Fibroblast of skin of right biceps (primary cell): ENCODE data around the gene SLC8B1.
A peak's percentile ranks its signal among the peaks of the same experiment; 100 is the strongest.
"Not testable (repeated sequence)": the region's sequence is repeated elsewhere in the genome, so short reads cannot be mapped to it uniquely, and the experiment has no call there.

ENCODE experiments used
- DNase-seq: peaks from one replicate; pipeline ENCODE4 v3.0.0-alpha.2; 2013

The SLC8B1 gene

GRCh38 chr12:113354192-113354591 is 19.3 kb upstream of the SLC8B1 start:
- not testable (repeated sequence) for DNase-seq

- no peak for DNase-seq
Measured at GRCh38 chr12:113351089-113351488, 16.2 kb upstream of the SLC8B1 start.

- no peak for DNase-seq
Measured at GRCh38 chr12:113348849-113349536, 14.1 kb upstream of the SLC8B1 start.

- no peak for DNase-seq
Measured at GRCh38 chr12:113347892-113348291, 13.0 kb upstream of the SLC8B1 start.

GRCh38 chr12:113347107-113347506 is 12.2 kb upstream of the SLC8B1 start:
- no peak for DNase-seq

- DNase-seq: no peak
Measured at GRCh38 chr12:113346353-113346752, 11.4 kb upstream of the SLC8B1 start.

GRCh38 chr12:113345318-113345717 is 10.4 kb upstream of the SLC8B1 start:
- no peak for DNase-seq

- DNase-seq: no peak
Measured at GRCh38 chr12:113341535-113341934, 6.6 kb upstream of the SLC8B1 start.

GRCh38 chr12:113340061-113340460 is 5.2 kb upstream of the SLC8B1 start:
- DNase-seq: no peak

- DNase-seq: no peak
Measured at GRCh38 chr12:113339540-113339939, 4.6 kb upstream of the SLC8B1 start.

- no peak for DNase-seq
Measured at GRCh38 chr12:113333877-113334785, 778 bp downstream of the SLC8B1 start.

GRCh38 chr12:113333418-113333750 is 1.5 kb downstream of the SLC8B1 start:
- DNase-seq: no peak

GRCh38 chr12:113332688-113333417 is 2.1 kb downstream of the SLC8B1 start:
- no peak for DNase-seq

- no peak for DNase-seq
Measured at GRCh38 chr12:113330505-113330904, 4.4 kb downstream of the SLC8B1 start.

GRCh38 chr12:113329791-113330417 is 5.0 kb downstream of the SLC8B1 start:
- DNase-seq: no peak

- peak; percentile 33 for DNase-seq
Measured at GRCh38 chr12:113329022-113329790, 5.7 kb downstream of the SLC8B1 start.

- no peak for DNase-seq
Measured at GRCh38 chr12:113328368-113328889, 6.5 kb downstream of the SLC8B1 start.

- no peak for DNase-seq
Measured at GRCh38 chr12:113326775-113327395, 8.0 kb downstream of the SLC8B1 start.

GRCh38 chr12:113325916-113326315 is 9.0 kb downstream of the SLC8B1 start:
- DNase-seq: peak; percentile 51

- DNase-seq: peak; percentile 77
Measured at GRCh38 chr12:113322343-113322742, 12.6 kb downstream of the SLC8B1 start.

GRCh38 chr12:113320401-113320800 is 14.5 kb downstream of the SLC8B1 start:
- DNase-seq: no peak
